Uterus (tissue), 2 donors: ENCODE data around the gene MORC1.

ENCODE experiments used
- POLR2A ChIP-seq, 2 donors: fragments of 450-650 bp; IDR thresholded peaks; one replicate each; pipeline ENCODE4 v1.6.1; 2016; ENCODE audit warnings: antibody characterized with exemption in 2 of 2, mild to moderate bottlenecking in 1 of 2, moderate library complexity in 1 of 2
- TF ChIP-seq, protein P1 (sequence below), 4 experiments: fragments of 200-600 bp in 2 of 4; fragments of 450-650 bp in 2 of 4; sonication (generic) in 2 of 4; IDR thresholded peaks; one replicate each; pipeline ENCODE4 v1.5.1; 2016 to 2019; ENCODE audit warnings: antibody characterized with exemption in 4 of 4, mild to moderate bottlenecking in 2 of 4, moderate library complexity in 1 of 4

DNA sequence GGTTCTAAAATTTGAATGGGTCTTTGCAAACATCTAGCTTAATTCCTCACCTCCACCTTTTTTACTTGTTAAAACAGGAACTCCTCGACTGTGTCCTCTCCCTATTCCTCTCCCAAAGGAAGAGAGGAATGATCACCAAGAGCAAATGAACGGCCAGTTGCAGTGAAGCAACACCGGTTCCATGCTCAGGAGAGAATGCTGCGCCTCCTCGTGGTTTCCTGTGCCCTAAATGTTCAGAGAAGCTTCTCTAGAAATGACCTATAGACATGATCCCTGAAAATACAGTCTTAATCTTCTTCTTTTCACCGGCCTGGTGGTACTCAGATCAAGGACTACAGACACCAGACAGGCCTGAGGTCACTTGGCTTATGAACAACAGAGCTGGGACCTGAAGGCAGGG, 99.1 kb downstream of the MORC1 start:
- TF ChIP-seq, protein P1, sequence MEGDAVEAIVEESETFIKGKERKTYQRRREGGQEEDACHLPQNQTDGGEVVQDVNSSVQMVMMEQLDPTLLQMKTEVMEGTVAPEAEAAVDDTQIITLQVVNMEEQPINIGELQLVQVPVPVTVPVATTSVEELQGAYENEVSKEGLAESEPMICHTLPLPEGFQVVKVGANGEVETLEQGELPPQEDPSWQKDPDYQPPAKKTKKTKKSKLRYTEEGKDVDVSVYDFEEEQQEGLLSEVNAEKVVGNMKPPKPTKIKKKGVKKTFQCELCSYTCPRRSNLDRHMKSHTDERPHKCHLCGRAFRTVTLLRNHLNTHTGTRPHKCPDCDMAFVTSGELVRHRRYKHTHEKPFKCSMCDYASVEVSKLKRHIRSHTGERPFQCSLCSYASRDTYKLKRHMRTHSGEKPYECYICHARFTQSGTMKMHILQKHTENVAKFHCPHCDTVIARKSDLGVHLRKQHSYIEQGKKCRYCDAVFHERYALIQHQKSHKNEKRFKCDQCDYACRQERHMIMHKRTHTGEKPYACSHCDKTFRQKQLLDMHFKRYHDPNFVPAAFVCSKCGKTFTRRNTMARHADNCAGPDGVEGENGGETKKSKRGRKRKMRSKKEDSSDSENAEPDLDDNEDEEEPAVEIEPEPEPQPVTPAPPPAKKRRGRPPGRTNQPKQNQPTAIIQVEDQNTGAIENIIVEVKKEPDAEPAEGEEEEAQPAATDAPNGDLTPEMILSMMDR (IDR thresholded peaks at IDR 0.05): no peak
- TF ChIP-seq POLR2A (IDR thresholded peaks at IDR 0.05): no peak
